ENCODE measurements around the gene KRT6C.
"Not testable (repeated sequence)": the region's sequence is repeated elsewhere in the genome, so short reads cannot be mapped to it uniquely, and the experiment has no call there.

Gene KRT6C

DNA sequence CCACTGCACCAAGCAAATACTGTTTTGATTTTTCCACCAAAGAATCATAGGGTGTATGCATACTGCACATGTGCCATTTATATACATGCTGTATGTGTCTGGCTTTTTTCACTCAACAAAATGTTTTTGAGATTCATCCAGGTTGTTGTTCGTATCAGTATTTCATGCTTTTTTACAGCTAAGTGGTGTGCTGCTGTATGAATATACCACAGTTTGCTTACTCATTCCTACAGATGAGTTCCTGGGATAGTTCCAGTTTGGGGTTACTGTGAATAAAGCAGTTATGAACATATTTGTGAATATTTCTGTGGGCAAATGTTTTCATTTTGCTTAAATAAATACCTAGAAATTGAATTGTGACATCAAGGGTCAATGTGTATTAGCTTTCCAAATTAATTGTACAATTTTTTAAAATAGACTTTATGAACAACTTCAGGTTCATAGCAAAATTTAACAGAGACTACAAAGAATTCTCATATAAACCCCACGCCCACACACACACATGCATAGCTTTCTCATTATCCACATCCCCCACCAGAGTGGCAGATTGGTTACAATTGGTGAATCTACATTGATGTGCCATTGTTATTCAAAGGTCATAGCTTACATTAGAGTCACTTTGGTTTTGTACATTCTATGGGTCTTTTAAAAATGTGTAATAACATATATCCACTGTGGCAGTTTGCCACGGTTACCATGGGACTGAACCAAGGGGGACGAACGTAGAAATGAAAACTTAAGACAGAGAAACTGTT, 26.4 kb upstream of the KRT6C start:
- DNase-seq (ENCODE audit: low spot score): no peak

DNA sequence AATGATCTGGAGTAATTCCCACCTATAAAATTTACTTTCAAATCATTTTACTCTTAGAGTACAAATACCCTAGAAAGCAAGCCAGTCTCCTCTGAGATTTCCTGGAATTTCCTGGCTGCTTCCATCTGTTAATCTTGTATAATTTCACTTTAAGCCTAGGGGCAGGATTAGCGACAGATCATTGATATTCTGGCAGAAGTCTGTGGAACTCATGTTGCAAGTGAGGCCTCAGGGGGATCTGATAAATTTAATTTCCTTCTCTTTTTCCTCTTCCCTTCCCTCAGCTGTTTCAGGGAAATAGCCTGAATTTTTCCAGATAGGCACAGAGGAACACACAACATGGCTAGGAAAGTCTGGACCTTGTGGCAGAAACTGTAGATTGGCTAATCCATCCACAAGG, 25.3 kb upstream of the KRT6C start:
- no peak for DNase-seq (ENCODE audit: low spot score)

DNA sequence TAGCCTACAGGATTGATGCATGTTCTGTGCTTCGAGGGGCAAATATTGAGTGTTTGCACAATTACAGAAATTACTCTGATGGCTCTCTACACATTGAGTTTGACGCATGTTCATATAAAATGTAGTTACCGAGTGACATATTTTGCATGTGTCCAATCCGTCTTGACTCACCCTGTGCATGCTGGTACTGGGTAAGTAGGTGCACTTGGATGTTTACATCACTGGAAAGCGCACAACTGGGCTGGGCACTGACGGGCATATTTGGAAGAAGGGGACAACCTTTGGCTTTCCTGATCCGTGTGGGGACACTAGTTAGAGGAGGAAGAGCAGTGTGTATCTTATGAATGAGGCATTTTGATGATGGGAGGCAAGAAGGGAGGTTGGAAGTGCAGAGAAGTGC, 24.4 kb upstream of the KRT6C start:
- no peak for DNase-seq (ENCODE audit: low spot score)

DNA sequence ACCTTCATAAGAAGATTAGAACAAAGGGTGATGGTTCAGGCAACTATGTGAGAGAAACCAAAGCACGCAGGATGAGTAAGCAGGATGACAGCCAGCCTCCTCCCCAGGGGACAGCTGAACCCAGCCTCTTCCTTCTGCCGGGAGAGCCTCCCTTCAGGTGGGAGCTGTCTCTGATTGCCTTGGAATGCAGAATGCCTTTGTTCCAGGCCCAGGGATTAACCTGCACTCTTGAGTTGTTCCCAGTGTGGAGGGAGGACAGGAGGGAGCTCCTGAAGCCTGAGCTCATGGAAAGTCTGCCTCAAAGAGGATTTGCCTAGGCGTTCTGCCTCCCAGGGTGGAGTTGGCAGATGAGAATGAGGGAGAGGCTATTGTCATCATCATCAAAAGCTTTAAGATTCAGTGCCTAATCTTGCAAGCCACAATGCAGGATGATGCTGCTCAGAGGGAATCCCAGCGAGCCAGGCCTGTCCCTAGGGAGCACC, 23.0 kb upstream of the KRT6C start:
- DNase-seq (ENCODE audit: low spot score): no peak

DNA sequence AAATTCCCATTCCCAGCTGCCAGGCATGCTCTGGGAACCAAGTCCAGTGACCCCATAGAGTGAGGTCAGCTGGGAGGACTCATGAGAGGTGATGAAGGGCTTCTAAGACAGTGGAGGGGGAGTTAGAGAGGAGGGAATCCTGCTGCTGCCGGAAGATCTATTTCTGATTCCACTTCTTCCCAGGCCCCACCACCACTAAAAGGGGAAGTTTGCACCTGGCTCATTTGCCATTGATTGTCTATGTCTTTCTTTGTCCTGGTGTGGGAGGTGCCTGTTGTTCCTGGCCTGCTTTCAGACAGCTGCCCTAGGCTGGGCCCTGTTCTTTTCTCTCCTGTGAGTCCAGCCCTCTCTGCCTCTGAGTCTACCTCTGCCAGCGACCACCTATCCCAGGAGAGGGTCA, 22.4 kb upstream of the KRT6C start:
- DNase-seq (ENCODE audit: low spot score): no peak

DNA sequence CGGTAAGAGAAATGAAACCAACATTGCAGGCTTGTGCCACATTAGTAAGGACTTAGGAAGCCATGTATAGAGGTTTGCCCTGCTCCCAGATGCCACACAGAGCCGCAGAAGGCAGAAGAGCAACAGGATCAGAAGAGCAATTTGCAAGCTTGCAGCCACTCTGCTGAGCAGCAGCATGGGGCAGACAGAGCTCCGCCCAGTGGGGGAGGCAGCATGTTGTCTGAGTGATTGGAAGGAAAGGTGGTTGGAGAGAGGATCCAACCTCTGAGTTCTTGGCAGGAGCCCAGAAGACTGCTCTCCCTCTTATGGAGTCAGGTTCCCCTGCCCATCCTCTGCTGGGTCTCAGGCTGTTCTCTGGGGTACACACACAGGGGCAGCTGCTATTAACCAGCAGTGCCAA, 21.8 kb upstream of the KRT6C start:
- peak; percentile 11 for DNase-seq (ENCODE audit: low spot score)

DNA sequence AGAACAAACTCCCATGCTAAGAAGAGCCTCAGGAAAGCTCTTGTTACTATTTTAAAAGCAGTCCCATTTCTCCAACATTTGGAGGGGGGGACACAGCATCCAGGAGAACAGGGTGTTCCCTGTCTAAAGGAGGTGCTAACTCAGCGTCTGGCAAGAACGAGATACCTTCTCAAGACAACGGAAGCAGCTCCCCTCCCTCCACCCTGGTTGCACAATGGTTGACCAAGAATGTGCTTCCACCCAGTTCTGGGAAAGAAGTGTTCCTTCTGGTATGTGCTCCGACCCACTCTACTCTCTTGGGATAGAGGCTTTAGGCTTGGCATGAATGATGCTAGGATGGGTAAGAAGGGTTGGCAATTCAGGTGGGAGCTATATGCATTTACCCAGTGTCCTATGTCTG, 20.9 kb upstream of the KRT6C start:
- DNase-seq (ENCODE audit: low spot score): no peak

DNA sequence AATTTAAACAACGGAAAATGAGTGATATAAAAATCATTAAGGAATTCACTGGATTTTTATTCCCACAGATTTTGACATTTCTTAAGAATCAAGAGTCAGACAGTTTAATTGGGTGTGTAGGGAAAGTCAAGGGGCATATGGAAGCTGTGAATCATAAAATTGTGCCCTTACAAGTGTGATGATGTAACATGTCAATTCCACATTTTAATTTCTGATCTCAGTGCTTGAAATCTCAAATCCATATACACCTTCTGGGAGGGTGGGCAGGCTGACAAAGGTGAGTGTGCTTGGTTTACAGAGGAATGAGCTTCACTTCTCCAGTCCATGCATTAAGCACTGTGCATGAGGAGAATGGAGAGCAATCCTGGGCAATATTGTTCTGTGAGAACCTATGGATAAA, 20.5 kb upstream of the KRT6C start:
- no peak for DNase-seq (ENCODE audit: low spot score)

DNA sequence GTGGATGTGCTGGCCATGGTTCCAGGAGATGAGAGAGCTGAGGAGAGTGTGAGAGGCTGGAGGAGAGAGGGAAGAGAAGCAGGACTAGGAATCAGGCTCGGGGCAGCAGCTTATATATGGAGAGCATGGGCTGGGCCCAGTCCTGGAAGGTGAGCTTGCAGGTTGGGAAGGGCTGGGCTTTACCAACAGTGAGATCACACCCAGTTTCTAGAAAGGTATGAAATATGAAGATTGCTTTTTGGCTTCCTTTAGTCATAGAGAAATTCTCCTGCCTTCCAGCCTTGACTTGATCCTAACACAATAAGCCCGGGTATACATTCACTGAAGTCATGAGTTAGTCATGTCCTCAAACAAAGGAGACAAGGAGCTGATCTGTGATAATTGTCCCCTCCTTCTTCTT, 19.6 kb upstream of the KRT6C start, which contains the start of gene KRT6A:
TSS of gene KRT6A (minus strand) at position 86 of the 400 bp plus-strand sequence. CDS start at position 17, 69 bp downstream.
- no peak for DNase-seq (ENCODE audit: low spot score)

DNA sequence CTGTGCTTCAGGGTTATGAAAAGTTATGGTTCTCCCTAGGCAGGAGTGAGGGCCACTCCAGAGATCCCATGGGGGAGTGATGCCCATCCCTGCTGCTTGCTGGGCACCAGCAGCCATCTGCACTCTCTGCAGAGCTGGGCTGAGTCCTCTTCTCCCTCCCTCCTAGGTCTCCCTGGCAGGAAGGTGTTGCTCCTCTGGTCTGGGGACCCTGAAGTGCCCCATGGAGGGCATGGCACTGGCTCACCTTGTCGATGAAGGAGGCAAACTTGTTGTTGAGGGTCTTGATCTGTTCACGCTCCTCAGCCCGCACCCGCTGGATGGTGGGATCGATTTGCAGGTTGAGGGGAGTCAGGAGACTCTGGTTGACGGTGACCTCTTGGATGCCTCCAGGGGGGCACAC, 18.8 kb upstream of the KRT6C start:
- DNase-seq (ENCODE audit: low spot score): not testable (repeated sequence)

DNA sequence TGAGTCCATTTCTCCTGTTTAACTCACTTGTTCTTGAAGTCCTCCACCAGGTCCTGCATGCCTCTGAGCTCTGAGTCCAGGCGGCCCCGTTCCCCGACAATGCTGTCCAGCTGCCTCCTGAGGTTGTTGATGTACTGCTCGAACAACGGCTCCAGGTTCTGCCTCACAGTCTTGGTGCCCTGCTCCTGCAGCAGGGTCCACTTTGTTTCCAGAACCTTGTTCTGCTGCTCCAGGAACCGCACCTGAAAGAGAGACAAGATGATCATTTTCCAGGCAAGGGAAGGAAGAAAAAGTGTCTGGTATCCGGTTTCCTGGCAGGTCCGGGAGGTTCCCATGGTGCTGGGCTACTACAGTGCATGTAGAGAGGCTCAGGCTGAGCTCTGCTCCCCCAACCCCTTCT, 17.9 kb upstream of the KRT6C start:
- DNase-seq (ENCODE audit: low spot score): not testable (repeated sequence)

DNA sequence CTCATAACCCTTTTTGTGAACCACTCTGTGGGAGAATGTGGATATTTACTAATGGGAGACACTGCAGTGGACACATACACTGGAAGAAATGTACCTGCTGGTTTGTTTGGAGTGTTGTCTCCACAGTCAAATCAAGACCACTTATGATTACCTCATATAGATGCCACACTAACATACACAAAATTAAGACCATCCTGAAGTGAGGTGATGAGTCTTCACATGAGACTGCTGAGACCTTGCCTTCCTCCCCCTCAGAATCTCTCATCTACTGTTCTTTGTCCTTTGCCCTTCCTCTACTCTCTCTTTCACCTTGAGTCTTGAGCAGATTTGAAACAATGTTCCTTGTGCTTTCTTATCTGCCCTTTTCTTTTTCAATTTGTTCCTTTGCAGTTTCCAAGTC, 15.1 kb upstream of the KRT6C start:
- DNase-seq (ENCODE audit: low spot score): no peak

DNA sequence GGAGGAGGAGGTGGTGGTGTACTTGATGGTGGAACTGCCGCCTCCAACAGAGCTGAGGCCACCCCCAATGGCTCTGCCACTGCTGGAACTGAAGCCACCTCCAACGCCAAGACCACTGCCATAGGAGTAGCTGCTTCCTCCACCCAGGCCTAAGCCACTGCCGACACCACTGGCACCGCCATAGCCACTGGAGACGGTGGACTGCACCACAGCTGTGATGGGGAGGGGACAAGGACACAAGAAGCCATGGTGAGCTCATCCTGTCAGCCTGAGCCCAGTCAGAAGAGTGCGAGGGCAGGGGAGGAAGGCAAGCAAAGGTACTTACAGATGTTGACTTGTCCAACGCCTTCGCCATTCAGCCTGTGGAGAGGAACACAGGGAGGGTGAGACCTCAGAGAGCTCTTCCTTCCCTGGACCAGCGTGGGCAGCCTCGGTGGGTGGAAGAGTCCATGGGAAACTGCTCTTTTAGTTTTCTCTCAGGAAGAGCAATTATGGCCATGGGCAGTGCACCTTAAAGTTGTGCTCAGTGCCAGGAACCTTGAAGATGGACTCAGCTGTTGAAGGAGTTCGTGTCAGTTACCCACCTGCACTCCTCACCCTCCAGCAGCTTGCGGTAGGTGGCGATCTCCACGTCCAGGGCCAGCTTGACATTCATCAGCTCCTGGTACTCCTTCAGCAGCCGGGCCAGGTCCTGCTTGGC, 14.3 kb upstream of the KRT6C start:
- not testable (repeated sequence) for DNase-seq (ENCODE audit: low spot score)

DNA sequence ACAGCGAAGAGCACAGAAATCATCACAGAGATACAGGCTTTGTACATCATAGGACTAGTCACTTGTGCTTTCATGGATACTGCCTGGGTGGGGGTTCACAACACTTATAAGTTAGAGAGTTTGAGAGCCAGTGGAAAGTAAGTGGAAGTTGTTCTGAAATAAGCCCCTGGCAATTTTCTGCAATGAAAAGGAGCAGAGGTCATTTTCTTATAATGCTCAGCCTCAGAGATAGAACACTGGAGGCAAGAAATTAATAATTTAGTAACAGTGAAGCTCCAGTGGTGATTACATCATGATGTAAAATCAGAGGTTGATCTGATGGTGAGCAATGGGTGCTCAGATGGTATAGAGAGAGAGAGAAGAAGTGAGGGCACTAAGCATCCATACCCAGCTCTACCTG, 13.6 kb upstream of the KRT6C start:
- no peak for DNase-seq (ENCODE audit: low spot score)

DNA sequence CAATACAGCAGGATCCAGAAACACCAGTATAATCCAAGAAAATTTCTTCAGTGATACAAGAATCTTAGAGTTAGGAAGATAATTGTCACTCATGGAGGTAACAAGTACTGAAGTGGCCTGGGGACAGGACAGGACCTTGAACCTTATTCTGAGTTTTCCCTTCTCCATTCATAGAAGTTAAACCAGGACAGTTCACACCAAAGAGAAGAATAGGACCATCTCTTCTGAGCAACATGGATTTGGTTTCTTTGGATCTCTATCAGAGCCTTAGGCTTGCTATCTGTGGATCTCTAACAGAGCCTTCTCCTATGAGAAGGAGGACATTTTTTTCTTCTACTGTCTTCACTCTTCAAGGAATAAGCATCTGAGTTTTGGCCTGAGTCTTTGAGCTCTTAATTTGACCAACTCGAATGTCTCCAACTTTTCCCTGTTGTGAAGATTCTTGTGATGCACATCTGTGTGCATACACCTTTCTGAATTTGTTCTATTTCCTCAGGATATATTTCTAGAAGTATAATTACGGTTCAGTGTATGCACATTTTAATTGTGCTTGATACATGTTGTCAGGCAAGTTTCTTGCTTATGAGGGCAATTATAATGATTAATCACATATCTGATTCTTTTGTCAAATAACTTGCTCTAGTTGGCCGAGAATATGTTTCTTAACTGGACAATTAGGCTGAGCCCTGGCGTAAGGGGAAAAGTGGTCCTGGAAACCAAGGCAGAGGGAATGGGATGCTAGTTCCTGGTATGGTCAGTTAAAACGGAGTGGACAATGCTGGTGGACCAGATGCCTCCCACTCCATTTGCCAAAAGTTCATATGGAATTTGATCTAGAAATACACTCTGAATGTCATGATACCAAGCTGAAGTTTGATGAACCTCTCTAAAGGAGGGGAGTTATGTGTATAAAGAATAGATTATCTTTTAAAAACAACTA, 12.8 kb upstream of the KRT6C start:
- no peak for DNase-seq (ENCODE audit: low spot score)

DNA sequence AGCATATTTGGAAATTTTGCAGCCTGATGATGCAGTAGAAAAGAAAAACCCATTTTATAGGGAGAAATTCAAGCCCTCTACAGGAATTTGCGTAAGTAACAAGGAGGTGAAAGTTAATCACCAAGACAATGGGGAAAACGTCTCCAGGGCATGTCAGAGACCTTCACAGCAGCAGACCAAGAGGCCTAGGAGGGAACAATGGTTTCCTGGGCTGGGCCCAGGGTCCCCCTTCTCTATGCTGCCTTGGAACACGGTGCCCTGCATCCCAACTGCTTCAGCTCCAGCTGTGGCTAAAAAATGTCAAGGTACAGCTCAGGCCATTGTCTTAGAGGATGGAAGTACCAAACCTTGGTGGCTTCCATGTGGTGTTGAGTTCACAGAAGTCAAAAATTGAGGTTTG, 6.5 kb upstream of the KRT6C start:
- no peak for DNase-seq (ENCODE audit: low spot score)

DNA sequence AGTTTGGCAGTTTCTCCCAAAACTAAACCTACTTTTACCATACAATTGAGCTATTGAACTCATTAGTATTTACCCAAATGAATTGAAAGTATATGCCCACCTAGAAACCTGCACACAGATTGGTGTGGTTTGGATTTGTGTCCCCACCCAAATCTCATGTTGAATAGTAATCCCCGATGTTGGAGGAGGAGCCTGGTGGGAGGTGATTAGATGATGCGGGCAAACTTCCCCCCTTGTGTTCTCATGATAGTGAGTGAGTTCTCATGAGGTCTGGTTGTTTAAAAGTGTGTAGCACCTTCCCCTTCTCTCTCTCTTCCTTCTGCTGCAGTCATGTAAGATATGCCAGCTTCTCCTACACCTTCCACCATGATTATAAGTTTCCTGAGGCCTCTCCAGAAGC, 4.0 kb upstream of the KRT6C start:
- no peak for DNase-seq (ENCODE audit: low spot score)

DNA sequence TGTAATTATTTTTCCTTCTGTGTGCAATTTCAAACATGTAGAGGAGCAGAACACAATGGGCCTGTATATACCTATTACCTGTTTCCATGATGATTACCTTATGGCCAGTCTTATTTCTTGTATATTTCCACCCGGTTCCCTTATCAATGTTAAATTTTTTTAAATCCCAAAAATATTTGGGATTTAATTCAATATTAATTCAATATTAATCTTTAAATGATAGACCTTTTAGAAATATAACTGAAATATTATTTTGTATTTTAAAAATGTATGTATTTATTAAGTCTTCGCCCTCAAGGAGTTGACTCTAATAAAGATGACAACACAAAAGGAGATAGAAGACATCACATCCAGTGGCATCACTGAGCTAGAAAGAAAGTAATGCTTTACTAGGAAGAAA, 607 bp upstream of the KRT6C start:
- no peak for DNase-seq (ENCODE audit: low spot score)

DNA sequence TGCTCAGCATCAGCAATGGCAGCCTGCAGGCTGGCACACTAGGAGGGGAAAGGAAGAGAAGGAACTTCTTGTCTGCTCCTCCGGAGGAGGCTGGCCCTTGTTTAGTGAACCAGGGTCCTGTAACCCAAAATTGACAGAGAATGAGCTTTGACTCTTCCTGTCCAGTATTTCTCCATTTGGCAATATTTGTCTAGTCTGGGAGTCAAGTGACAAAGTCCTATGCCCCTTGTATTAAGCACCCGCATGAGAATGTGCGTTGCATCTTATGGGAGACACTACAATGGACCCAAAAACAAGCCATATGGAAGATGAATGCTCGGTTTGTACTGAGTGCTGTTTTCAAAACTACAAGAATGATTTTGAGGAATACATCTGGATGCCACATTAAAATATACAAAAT, 3.8 kb downstream of the KRT6C start:
- DNase-seq (ENCODE audit: low spot score): no peak

DNA sequence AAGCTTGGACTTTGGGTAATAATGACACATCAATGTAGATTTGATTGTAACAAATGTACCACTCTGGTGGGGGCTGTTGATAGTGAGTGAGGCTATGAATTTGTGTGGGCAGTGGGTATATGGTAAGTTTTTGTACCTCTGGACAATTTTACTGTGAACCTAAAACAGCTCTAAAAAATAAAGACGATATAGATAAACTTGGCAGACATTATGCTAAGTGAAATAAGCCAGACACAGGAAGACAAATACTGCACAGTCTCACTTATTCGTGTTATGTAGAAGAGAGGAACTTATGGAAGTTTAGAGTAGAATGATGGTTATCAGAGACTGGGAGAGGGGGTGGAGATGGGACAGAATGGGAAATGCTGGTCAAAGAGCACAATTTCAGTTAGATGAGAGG, 8.7 kb downstream of the KRT6C start:
- no peak for DNase-seq (ENCODE audit: low spot score)

DNA sequence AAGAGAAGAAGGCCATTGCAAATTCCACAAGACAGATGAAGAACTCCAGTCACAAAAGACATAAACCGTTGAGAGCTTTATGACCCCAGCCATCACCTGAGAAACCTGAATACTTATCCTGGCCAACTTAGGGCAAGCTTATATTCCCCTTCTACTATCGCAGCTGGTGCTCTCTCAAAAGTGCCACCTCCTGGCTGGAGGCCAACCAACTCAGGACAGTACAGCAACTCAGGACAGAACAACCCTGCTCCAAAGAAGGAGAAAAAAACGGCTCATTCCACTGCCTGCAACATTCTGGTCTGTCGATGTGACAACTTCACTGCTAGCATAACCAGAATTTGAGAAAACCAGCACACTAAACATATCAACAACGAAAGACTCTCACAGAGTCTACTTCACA, 11.9 kb downstream of the KRT6C start:
- no peak for DNase-seq (ENCODE audit: low spot score)

DNA sequence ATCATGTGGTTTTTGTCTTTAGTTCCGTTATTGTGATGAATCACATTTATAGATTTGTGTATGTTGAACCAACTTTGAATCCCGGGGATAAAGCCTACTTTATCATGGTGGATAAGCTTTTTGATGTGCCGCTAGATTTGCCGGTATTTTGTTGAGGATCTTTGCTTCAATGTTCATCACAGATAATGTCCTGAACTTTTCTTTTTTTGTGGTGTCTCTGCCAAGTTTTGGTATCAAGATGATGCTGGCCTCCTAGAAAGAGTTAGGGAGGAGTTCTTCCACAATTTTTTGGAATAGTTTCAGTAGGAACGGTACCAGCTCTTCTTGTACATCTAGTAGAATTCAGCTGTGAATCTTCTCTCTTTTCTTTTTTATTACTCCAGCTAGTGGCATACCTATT, 14.7 kb downstream of the KRT6C start:
- no peak for DNase-seq (ENCODE audit: low spot score)

DNA sequence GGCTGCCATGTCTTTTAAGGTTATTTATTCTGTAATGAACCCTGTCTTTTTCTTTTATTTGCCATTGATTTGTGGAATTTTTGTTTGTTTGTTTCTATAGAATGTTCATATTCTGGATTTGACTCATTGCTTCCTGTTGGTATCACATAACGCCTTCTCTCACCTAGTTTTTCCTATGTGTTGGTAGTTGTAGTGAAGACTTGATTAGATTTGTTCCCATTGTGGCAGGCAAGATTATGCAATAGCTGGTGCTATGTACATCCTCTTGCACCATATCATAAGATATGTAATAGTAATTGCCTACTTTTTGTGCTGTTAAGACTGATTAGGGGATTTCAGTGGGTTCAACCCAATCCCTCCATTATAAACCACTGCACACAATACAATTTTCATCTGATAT, 17.8 kb downstream of the KRT6C start:
- DNase-seq (ENCODE audit: low spot score): no peak

All from cerebellar cortex (tissue), 1 donor.